Measurements from ENCODE around the gene CLSTN2. TPM values are rescaled to one million over a fixed set of nuclear protein-coding genes. Genes with fewer than 3 reads are reported as not detected.

CLSTN2 gene
- total RNA-seq, 1 experiment from 2014 or later: 0.68 TPM

GRCh38 chr3:140093742-140094141 is 158.8 kb downstream of the CLSTN2 start:
- Histone ChIP-seq H3K14ac (ENCODE audit: insufficient read depth, low read length) (no peak overlapping the region), H2BK120ac (ENCODE audit: low read depth, low read length, poor library complexity, severe bottlenecking) (no peak overlapping the region), H3K9me3 (ENCODE audit: control insufficient read depth, low read depth, low read length) (peaks cover 6% of the 10 kb centered on the region), H2BK12ac (ENCODE audit: insufficient read length, low read depth, low read length) (no peak overlapping the region), H3K23me2 (ENCODE audit: insufficient read length, low read depth, low read length, poor library complexity, severe bottlenecking) (no peaks in the 10 kb centered on the region), H2BK5ac (ENCODE audit: insufficient read length, low read length) (no peak overlapping the region), H3K4me2 (ENCODE audit: insufficient read depth, insufficient read length, low read length) (no peak overlapping the region), H4K8ac (replicated peaks; ENCODE audit: insufficient read length, low read depth, low read length) (no peak overlapping the region), H3K4ac (ENCODE audit: low read depth, low read length) (no peak overlapping the region), H3K18ac (ENCODE audit: insufficient read length, low read depth, low read length) (no peak overlapping the region), H2AK5ac (ENCODE audit: insufficient read length, low read length) (no peak overlapping the region), H4K5ac (ENCODE audit: insufficient read length, low read depth, low read length) (no peak overlapping the region), H4K20me1 (ENCODE audit: control insufficient read depth, insufficient read depth, insufficient read length) (no peaks in the 10 kb centered on the region), H3K4me1 (ENCODE audit: insufficient read depth, low read length) (0 out of 2 replicates have a peak, but pooled peaks cover 3% of the 10 kb centered on the region), H3K79me1 (ENCODE audit: insufficient read depth, low read depth, low read length, poor library complexity, severe bottlenecking) (no peaks in the 10 kb centered on the region), H3K27me3 (ENCODE audit: insufficient read depth, low read length) (no peaks in the 10 kb centered on the region), H2BK20ac (ENCODE audit: low read depth, low read length, poor library complexity, severe bottlenecking) (no peak overlapping the region), H3T11ph (ENCODE audit: low read length) (no peak overlapping the region), H3K23ac (ENCODE audit: insufficient read length, low read depth, low read length) (no peak overlapping the region), H3K9ac (ENCODE audit: extremely low read depth, insufficient read length, low read length) (no peak overlapping the region), H3K56ac (ENCODE audit: insufficient read length, low read depth, low read length) (no peak overlapping the region), H3K27ac (ENCODE audit: insufficient read length, low read depth, low read length) (no peak overlapping the region), H4K91ac (ENCODE audit: insufficient read length, low read depth, low read length) (no peak overlapping the region), H2AFZ (ENCODE audit: low read length) (no peak overlapping the region), H2BK15ac (ENCODE audit: low read depth, low read length) (no peak overlapping the region), H3K79me2 (ENCODE audit: insufficient read depth, low read length) (no peaks in the 10 kb centered on the region)
- H3K9me3 Mint-ChIP-seq: peaks cover 22 to 24% of the 10 kb centered on the region in 2 experiments
- TF ChIP-seq CTCF (conservative IDR thresholded peaks at IDR 0.05): no peak
- no peak overlapping the region for H3K27ac Mint-ChIP-seq
- WGBS (ENCODE audit: extremely low coverage, insufficient read length, low lambda C conversion rate): no CpG with 5 or more reads among the region's 5 CpGs
- H3K4me3 Mint-ChIP-seq: no peak overlapping the region
- peaks cover 15 to 23% of the 10 kb centered on the region in 2 experiments for H3K4me1 Mint-ChIP-seq
- DNase-seq: no peak
- H3K27me3 Mint-ChIP-seq (ENCODE audit: low read depth): no peaks in the 10 kb centered on the region; the same call in 1 of the 2 replicates
- peaks cover 11 to 22% (median 13%) of the 10 kb centered on the region in 3 experiments for H3K36me3 Mint-ChIP-seq (ENCODE audit: insufficient read depth in 1 of 3, low read depth in 3 of 3)

Measured in H9 (cell line).